Coronary artery (tissue), 2 donors: ENCODE results near the gene TMEM198.
A peak's percentile ranks its signal among the peaks of the same experiment; 100 is the strongest.

Experiments used
- DNase-seq: peaks from one replicate; pipeline ENCODE4 v3.0.0-alpha.2; 2017; ENCODE audit warnings: low spot score
- H3K27ac ChIP-seq, 2 donors: fragments of 200-600 bp; sonication (generic); one replicate each; pipeline ENCODE4 v1.5.1; 2016 to 2019
- H3K4me3 ChIP-seq: fragments of 200-600 bp; sonication (generic); 2 replicates; pipeline ENCODE4 v1.5.1; 2016; ENCODE audit warnings: mild to moderate bottlenecking, moderate library complexity
- TF ChIP-seq, protein P1 (sequence below): fragments of 200-600 bp; sonication (generic); IDR thresholded peaks from one replicate; pipeline ENCODE4 v1.5.1; 2019; ENCODE audit warnings: antibody characterized with exemption

TMEM198 gene

DNA sequence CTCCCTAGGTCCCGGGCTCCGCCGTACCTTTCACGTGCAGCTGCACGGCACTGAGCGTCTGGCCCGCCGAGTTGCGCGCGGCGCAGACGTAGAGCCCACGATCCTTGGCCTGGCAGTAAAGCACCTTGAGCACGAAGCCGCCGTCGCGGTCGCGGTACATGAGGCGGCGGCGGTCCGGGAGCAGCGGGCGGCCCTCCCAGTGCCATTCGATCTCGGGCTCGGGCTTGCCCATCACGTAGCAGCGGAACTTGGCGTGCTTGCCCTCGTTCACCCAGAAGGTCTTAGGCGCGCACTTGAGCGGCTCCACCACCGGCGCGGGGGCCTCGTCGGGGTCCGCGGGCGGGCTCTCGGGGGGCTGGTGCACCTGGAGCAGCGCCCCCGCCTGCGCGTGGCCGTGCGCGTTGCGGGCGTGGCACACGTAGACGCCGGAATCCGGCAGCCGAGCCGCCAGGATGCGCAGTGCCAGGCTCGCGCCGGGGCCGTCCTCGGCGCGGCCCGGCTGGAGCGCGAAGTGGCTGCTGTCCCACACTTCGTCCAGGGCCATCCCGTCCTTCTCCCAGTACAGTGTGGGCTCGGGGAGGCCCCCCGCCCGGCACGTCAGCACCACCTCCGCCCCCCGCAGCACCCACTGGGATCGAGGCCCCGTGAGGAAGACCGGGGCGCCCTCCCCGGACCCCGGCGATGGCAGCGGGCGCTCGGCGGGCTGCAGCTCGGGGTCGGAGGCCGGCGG lies 26.5 kb downstream of the TMEM198 start:
- Histone ChIP-seq H3K27ac (peak overlapping the region; percentile 88 to 93), H3K4me3 (peak overlapping the region; percentile 91)
- TF ChIP-seq, protein P1, sequence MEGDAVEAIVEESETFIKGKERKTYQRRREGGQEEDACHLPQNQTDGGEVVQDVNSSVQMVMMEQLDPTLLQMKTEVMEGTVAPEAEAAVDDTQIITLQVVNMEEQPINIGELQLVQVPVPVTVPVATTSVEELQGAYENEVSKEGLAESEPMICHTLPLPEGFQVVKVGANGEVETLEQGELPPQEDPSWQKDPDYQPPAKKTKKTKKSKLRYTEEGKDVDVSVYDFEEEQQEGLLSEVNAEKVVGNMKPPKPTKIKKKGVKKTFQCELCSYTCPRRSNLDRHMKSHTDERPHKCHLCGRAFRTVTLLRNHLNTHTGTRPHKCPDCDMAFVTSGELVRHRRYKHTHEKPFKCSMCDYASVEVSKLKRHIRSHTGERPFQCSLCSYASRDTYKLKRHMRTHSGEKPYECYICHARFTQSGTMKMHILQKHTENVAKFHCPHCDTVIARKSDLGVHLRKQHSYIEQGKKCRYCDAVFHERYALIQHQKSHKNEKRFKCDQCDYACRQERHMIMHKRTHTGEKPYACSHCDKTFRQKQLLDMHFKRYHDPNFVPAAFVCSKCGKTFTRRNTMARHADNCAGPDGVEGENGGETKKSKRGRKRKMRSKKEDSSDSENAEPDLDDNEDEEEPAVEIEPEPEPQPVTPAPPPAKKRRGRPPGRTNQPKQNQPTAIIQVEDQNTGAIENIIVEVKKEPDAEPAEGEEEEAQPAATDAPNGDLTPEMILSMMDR = no peak
- no peak for DNase-seq

DNA sequence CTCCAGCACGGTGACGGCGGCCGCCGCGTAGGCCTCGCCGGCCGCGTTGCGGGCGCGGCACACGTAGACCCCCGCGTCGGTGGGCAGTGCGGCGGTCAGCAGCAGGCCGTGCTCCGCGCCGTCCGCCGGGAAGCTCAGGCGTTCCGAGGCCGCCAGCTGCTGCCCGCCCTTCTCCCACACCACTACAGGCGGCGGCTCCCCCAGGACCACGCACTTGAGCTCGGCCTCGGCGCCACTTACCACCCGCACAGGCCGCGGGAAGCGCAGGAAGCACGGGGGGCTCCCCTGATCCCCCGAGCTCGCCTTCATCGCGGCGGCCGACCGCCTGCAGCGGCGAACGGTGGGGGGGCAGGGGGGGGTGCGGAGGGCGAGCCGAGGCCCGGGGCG lies 27.1 kb downstream of the TMEM198 start:
- DNase-seq = no peak
- Histone ChIP-seq H3K27ac (peak overlapping the region; percentile 88 to 93), H3K4me3 (peak overlapping the region; percentile 91)
- TF ChIP-seq, protein P1 = no peak

DNA sequence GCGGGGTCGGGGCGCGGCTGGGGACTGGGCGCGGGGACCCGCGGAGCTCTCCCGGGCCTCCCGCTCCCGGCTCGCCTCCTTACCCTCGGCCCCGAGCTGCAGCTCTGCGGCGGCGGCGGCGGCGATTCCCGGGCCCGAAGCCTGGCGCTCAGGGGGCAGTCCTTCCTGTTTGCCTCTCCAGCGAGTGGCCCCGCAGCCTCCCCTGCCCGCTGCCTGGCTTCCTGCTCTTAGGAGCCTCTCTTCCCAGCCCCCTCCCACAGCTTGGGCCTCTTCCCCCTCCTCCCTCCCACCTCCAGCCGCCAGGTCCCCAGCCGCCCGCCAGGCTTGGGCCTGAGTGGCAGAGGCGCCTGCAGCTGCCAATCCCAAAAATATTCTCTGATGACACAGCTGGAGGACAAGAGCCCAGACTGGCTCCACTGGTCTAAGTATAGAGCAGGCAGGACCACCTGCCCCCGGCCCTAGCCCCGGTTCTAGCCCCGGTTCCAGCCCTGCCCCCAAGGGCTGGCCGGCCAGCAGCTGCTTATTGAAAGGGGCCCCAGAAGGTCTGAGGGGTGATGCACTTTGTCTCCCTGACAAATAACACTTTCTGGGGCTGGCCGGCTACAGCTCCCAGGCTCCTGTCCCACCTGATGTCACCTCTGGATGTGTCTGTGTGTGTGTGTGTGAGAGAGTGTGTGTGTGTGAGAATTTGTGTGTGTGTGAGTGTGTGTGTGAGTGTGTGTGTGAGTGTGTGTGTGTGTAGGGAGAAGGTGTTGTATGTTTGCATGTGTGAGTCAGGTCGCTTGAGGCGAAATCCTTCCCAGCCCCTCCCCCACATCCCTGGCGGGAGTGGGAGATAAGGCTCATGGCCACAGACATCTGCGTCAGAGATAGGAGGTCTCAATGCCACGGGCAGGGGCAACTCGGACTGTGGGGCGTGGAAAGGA lies 27.7 kb downstream of the TMEM198 start, which contains the start of gene OBSL1:
TSS of gene OBSL1 (minus strand) at position 229 of the 926 bp plus-strand sequence. CDS start 307 bp downstream, outside the sequence.
- Histone ChIP-seq H3K27ac (peak within 1 kb of the TSS; percentile 88 to 93), H3K4me3 (peak within 1 kb of the TSS; percentile 91)
- peak; percentile 87 for DNase-seq
- TF ChIP-seq, protein P1 = no peak

DNA sequence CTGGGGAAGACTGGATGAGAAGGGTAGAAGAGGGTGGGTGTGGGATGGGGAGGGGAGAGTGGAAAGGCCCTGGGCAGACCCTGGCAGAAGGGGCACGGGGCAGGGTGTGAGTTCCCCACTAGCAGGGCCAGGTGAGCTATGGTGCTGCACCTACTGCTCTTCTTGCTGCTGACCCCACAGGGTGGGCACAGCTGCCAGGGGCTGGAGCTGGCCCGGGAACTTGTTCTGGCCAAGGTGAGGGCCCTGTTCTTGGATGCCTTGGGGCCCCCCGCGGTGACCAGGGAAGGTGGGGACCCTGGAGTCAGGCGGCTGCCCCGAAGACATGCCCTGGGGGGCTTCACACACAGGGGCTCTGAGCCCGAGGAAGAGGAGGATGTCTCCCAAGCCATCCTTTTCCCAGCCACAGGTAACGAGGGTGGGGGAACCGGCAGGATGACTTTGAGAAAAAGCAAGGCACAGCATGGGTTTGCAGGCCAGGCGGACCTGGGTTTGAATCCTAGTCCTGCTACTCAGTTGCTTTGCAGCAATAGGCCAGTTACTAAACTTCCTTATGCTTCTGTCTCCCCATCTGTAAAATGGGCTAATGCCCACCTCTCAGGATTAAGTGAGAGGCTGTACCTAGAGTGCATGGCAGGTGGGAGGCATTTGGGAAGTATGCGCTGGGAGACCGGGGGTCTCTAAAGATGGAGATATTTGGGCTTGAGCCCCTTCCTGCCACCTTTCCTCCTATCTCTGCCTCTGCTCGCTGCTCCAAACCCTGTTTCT lies 28.6 kb downstream of the TMEM198 start, which contains the start of gene INHA:
TSS of gene INHA (plus strand) at position 74 of the 765 bp plus-strand sequence. CDS start at position 139, 65 bp downstream.
- no peak for DNase-seq
- H3K27ac ChIP-seq = peak within 1 kb of the TSS; percentile 88 to 93
- TF ChIP-seq, protein P1 = no peak
- H3K4me3 ChIP-seq = peak within 1 kb of the TSS; percentile 91

DNA sequence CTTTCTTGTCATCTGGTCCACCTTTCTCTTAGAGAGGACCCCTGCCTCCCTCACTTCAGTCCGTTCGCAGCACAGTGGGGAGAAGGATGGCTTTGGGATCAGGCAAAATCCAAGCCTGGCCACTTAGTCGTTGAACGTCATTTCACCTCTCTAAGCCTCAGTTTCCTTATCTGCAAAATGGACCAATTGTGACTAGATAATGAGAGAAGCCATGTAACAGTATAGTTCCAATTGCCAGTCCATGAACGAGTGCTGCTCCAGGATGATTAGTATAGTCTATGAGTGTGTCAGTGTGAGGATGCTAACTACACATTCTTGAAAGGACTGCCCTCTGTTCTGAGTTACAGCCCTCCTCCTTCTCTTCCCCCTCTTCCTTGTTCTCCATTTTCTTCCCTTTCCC lies 29.3 kb downstream of the TMEM198 start:
- DNase-seq = no peak
- Histone ChIP-seq H3K4me3 (no peak overlapping the region), H3K27ac (no peak overlapping the region)
- TF ChIP-seq, protein P1 = no peak

DNA sequence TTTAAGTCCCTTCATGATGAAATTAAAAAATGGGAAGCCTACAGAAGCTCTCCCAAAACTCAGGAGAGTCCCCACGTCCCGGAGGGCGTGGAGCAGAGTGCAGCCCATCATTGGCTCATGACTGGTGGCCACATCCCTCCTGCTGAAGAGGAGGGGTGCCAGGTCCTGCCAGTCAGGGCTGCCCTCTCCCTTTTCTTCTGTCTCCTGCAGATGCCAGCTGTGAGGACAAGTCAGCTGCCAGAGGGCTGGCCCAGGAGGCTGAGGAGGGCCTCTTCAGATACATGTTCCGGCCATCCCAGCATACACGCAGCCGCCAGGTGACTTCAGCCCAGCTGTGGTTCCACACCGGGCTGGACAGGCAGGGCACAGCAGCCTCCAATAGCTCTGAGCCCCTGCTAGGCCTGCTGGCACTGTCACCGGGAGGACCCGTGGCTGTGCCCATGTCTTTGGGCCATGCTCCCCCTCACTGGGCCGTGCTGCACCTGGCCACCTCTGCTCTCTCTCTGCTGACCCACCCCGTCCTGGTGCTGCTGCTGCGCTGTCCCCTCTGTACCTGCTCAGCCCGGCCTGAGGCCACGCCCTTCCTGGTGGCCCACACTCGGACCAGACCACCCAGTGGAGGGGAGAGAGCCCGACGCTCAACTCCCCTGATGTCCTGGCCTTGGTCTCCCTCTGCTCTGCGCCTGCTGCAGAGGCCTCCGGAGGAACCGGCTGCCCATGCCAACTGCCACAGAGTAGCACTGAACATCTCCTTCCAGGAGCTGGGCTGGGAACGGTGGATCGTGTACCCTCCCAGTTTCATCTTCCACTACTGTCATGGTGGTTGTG lies 30.9 kb downstream of the TMEM198 start:
- no peak overlapping the region for H3K27ac ChIP-seq

More for the DNA sequence above, 30.9 kb downstream of the TMEM198 start:
- H3K4me3 ChIP-seq = no peak overlapping the region
- TF ChIP-seq, protein P1 = no peak
- no peak for DNase-seq
